HCT116 (cell line): Measurements from ENCODE around the gene PBX1. TPM values are rescaled to one million over a fixed set of nuclear protein-coding genes. Genes with fewer than 3 reads are reported as not detected.

Experiments
- ATAC-seq: fragments of 200-7000 bp; cut with Tn5 transposase; 2 replicates; pipeline ENCODE4 v1.9.1; 2020; ENCODE audit warnings: mild to moderate bottlenecking, moderate library complexity
- BruUV-seq: library from RNA; stranded (reverse); fragments of 400-500 nt; replicated peaks from 2 replicates; lab custom pipeline; 2021; lab: Mats Ljungman, UMichigan
- CTCF ChIA-PET: fragments of 300-600 bp; sonication (Branson Sonifier 250); formaldehyde crosslinking; loops from one replicate; lab custom pipeline; 2021; ENCODE audit warnings: antibody characterized with exemption; lab: Charles Lee
- POLR2A ChIA-PET: fragments of 300-600, 350-600 bp; sonication (Branson Sonifier 250); formaldehyde crosslinking; loops from one replicate; lab custom pipeline; 2021; ENCODE audit warnings: antibody characterized with exemption; lab: Charles Lee
- RAD21 ChIA-PET, 2 experiments: fragments of 300-600 bp; sonication (Branson Sonifier 250); formaldehyde crosslinking; loops; one replicate each; lab custom pipeline; 2023; ENCODE audit warnings: low total read pairs in 2 of 2; ENCODE audit not compliant: uncharacterized antibody in 2 of 2, unreplicated experiment in 2 of 2, low non-redundant PET in 1 of 2; lab: Charles Lee
- DNase-seq: peaks from one replicate; pipeline ENCODE4 v3.0.0-alpha.2; 2010; ENCODE audit warnings: low read depth, low spot score
- H2AFZ ChIP-seq: fragments of 200-600 bp; shearing (Covaris generic), sonication (generic); 2 replicates; pipeline ENCODE4 v1.6.1; 2017; ENCODE audit warnings: low read depth, mixed run types, mixed read lengths, antibody characterized with exemption, low read length; ENCODE audit not compliant: poor library complexity, severe bottlenecking
- H3K27ac ChIP-seq: 2 replicates; pipeline ENCODE4 v1.5.1; 2012; ENCODE audit warnings: low read depth, low read length
- H3K27me3 ChIP-seq: fragments of 200-600 bp; sonication (generic); 2 replicates; pipeline ENCODE4 v1.6.1; 2016; ENCODE audit warnings: mixed run types, low read length, mixed read lengths; ENCODE audit not compliant: insufficient read depth
- H3K36me3 ChIP-seq, 2 experiments: fragments of 200-500 bp in 1 of 2; fragments of 200-600 bp in 1 of 2; sonication (Bioruptor generic) in 1 of 2; sonication (generic) in 1 of 2; 2 replicates each; pipeline versions ENCODE4 v1.5.1 to v1.6.1; 2014 to 2016; ENCODE audit warnings: low read length in 2 of 2, inconsistent platforms in 1 of 2, mixed read lengths in 1 of 2, mixed run types in 1 of 2; ENCODE audit not compliant: insufficient read depth in 2 of 2, control insufficient read depth in 1 of 2
- H3K4me1 ChIP-seq, 2 experiments: fragments of 200-600 bp in 1 of 2; sonication (generic) in 1 of 2; 2 replicates each; pipeline versions ENCODE4 v1.5.1 to v1.6.1; 2012 to 2017; ENCODE audit warnings: low read length in 2 of 2, inconsistent platforms in 1 of 2, mild to moderate bottlenecking in 1 of 2, mixed read lengths in 1 of 2, mixed run types in 1 of 2, moderate library complexity in 1 of 2; ENCODE audit not compliant: insufficient read depth in 2 of 2, control insufficient read depth in 1 of 2
- H3K4me2 ChIP-seq: fragments of 200-600 bp; sonication (generic); 2 replicates; pipeline ENCODE4 v1.6.1; 2017; ENCODE audit warnings: mixed run types, low read length, mixed read lengths
- H3K4me3 ChIP-seq, 2 experiments: fragments of 200-600 bp in 1 of 2; sonication (generic) in 1 of 2; replicated peaks in 1 of 2; 2 replicates each; pipeline ENCODE4 v1.5.1; 2011 to 2016; ENCODE audit warnings: low read length in 2 of 2, control low read depth in 1 of 2, low read depth in 1 of 2, mild to moderate bottlenecking in 1 of 2, mixed read lengths in 1 of 2, mixed run types in 1 of 2
- H3K79me2 ChIP-seq: fragments of 200-600 bp; sonication (generic); 2 replicates; pipeline ENCODE4 v1.6.1; 2017; ENCODE audit warnings: mild to moderate bottlenecking, mixed run types, low read length, moderate library complexity, mixed read lengths; ENCODE audit not compliant: insufficient read depth
- H3K9ac ChIP-seq: fragments of 200-600 bp; sonication (generic); 2 replicates; pipeline ENCODE4 v1.6.1; 2016; ENCODE audit warnings: low read length, mixed read lengths
- H3K9me2 ChIP-seq: fragments of 200-600 bp; sonication (generic), shearing (Covaris generic); 2 replicates; pipeline ENCODE4 v1.6.1; 2017; ENCODE audit warnings: mixed run types, mild to moderate bottlenecking, moderate library complexity; ENCODE audit not compliant: insufficient read depth
- H3K9me3 ChIP-seq, 2 experiments: fragments of 200-500 bp in 1 of 2; fragments of 200-600 bp in 1 of 2; sonication (Bioruptor generic) in 1 of 2; sonication (generic) in 1 of 2; 2 replicates each; pipeline ENCODE4 v1.6.1; 2014 to 2017; ENCODE audit warnings: low read length in 2 of 2, mixed read lengths in 2 of 2, inconsistent platforms in 1 of 2, low read depth in 1 of 2, mild to moderate bottlenecking in 1 of 2, mixed run types in 1 of 2, moderate library complexity in 1 of 2; ENCODE audit not compliant: control insufficient read depth in 1 of 2, insufficient read depth in 1 of 2
- H4K20me1 ChIP-seq: fragments of 200-600 bp; sonication (generic), shearing (Covaris generic); 2 replicates; pipeline ENCODE4 v1.6.1; 2017; ENCODE audit warnings: mixed run types, mild to moderate bottlenecking, moderate library complexity; ENCODE audit not compliant: insufficient read depth
- ATF3 ChIP-seq: IDR thresholded peaks from 2 replicates; pipeline ENCODE4 v1.6.1; 2012
- EGR1 ChIP-seq: IDR thresholded peaks from 2 replicates; pipeline ENCODE4 v1.6.1; 2012; ENCODE audit warnings: low read depth
- EZH2 ChIP-seq: fragments of 200-600 bp; sonication (generic); IDR thresholded peaks from 2 replicates; pipeline ENCODE4 v1.6.1; 2017; ENCODE audit warnings: antibody characterized with exemption, mixed run types
- EZH2phosphoT487 ChIP-seq: fragments of 200-600 bp; IDR thresholded peaks from 2 replicates; pipeline ENCODE4 v1.6.1; 2018; ENCODE audit warnings: antibody characterized with exemption, borderline replicate concordance
- FOSL1 ChIP-seq: IDR thresholded peaks from 2 replicates; pipeline ENCODE4 v1.6.1; 2012; ENCODE audit warnings: low read depth
- YY1 ChIP-seq: IDR thresholded peaks from 2 replicates; pipeline ENCODE4 v1.6.1; 2011; ENCODE audit warnings: low read length, low read depth, moderate library complexity, mild to moderate bottlenecking; ENCODE audit not compliant: insufficient replicate concordance; ENCODE audit errors: extremely low read depth
- ZNF274 ChIP-seq: fragments of 200-500 bp; sonication (Bioruptor generic); IDR thresholded peaks from 2 replicates; pipeline ENCODE4 v1.6.1; 2014; ENCODE audit warnings: mild to moderate bottlenecking, low read depth, low read length, inconsistent platforms
- intact Hi-C: fragments of 100-400 bp; cut with micrococcal nuclease; formaldehyde crosslinking; loops from 2 replicates; pipeline ENCODE4 v1.10.0; 2022
- total RNA-seq: library from RNA; stranded (reverse); gene quantifications from one replicate; pipeline ENCODE4 v1.2.1, GENCODE V29; 2021; ENCODE audit not compliant: unreplicated experiment
- TF ChIP-seq, protein P1 (sequence below): IDR thresholded peaks from 2 replicates; pipeline ENCODE4 v1.6.1; 2012
- TF ChIP-seq, protein P2 (sequence below), 3 experiments: fragments of 200-600 bp in 1 of 3; sonication (generic) in 1 of 3; IDR thresholded peaks in 2 of 3; conservative IDR thresholded peaks in 1 of 3; 2 replicates each; pipeline ENCODE4 v1.5.1; 2012 to 2017; ENCODE audit warnings: low read depth in 2 of 3, low read length in 2 of 3, antibody characterized with exemption in 1 of 3, borderline replicate concordance in 1 of 3, control low read depth in 1 of 3, mild to moderate bottlenecking in 1 of 3, mixed read lengths in 1 of 3, mixed run types in 1 of 3, moderate library complexity in 1 of 3; ENCODE audit not compliant: insufficient read depth in 1 of 3

Gene PBX1
- total RNA-seq, 1 experiment from 2014 or later: 29.6 TPM

- TF ChIP-seq, protein P1, sequence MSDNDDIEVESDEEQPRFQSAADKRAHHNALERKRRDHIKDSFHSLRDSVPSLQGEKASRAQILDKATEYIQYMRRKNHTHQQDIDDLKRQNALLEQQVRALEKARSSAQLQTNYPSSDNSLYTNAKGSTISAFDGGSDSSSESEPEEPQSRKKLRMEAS: no peak
- TF ChIP-seq ATF3: no peak
- TF ChIP-seq, protein P2, sequence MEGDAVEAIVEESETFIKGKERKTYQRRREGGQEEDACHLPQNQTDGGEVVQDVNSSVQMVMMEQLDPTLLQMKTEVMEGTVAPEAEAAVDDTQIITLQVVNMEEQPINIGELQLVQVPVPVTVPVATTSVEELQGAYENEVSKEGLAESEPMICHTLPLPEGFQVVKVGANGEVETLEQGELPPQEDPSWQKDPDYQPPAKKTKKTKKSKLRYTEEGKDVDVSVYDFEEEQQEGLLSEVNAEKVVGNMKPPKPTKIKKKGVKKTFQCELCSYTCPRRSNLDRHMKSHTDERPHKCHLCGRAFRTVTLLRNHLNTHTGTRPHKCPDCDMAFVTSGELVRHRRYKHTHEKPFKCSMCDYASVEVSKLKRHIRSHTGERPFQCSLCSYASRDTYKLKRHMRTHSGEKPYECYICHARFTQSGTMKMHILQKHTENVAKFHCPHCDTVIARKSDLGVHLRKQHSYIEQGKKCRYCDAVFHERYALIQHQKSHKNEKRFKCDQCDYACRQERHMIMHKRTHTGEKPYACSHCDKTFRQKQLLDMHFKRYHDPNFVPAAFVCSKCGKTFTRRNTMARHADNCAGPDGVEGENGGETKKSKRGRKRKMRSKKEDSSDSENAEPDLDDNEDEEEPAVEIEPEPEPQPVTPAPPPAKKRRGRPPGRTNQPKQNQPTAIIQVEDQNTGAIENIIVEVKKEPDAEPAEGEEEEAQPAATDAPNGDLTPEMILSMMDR (IDR thresholded peaks at IDR 0.05 in 2 of 3, conservative IDR thresholded peaks at IDR 0.05 in 1 of 3; ENCODE audit: borderline replicate concordance in 1 of 3, insufficient read depth in 1 of 3, low read depth in 2 of 3, low read length in 2 of 3): no peak
- TF ChIP-seq EZH2phosphoT487: no peak
- no peak for TF ChIP-seq ZNF274
- no peak for TF ChIP-seq EGR1
- TF ChIP-seq, all 23 proteins: peak for 0
Measured at GRCh38 chr1:164576291-164577271, 17.6 kb downstream of the PBX1 start (continued).

DNA sequence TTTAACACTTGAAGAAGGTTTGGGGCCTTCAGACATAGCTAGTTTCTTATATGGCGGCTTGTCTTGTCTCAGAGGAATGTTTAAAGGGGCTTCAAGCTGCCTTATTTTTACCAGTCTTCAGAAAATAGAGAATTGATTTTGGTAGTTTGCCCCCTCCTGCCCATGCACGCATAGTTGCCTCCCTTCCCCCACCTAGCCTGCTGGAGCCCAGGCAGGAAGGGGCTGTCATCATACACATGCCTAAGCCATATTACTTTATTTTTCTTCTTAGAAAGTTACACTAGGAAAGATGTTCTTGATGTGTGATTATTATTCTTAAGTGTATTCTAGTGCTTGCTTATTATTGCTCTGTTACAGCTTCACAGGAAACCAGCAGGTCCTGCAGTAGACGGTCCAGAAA, 18.3 kb downstream of the PBX1 start:
- no peak overlapping the region for H3K4me3 ChIP-seq
- no peak overlapping the region for H3K4me2 ChIP-seq
- no peaks in the 10 kb centered on the region for H3K27me3 ChIP-seq
- H4K20me1 ChIP-seq: no peaks in the 10 kb centered on the region
- CTCF ChIA-PET: no interaction called here
- ATAC-seq (no peak), DNase-seq (no peak)
- H3K9ac ChIP-seq: no peak overlapping the region
- H3K36me3 ChIP-seq: no peaks in the 10 kb centered on the region
- POLR2A ChIA-PET: no interaction called here
- H2AFZ ChIP-seq: no peak overlapping the region
- RAD21 ChIA-PET: no interaction called here
- H3K9me2 ChIP-seq: no peaks in the 10 kb centered on the region
- TF ChIP-seq, protein P2 (IDR thresholded peaks at IDR 0.05 in 2 of 3, conservative IDR thresholded peaks at IDR 0.05 in 1 of 3; ENCODE audit: borderline replicate concordance in 1 of 3, insufficient read depth in 1 of 3, low read depth in 2 of 3, low read length in 2 of 3): no peak
- TF ChIP-seq FOSL1 (no peak), EZH2 (no peak), YY1 (no peak)
- H3K4me1 ChIP-seq: no peaks in the 10 kb centered on the region
- intact Hi-C loops: no loop called here
- H3K79me2 ChIP-seq: no peaks in the 10 kb centered on the region
- no peaks in the 10 kb centered on the region for H3K9me3 ChIP-seq
- BruUV-seq: no TSS peak
- no peak overlapping the region for H3K27ac ChIP-seq
